ENCODE data around the gene ZNF629. TPM values are rescaled to one million over a fixed set of nuclear protein-coding genes. Genes with fewer than 3 reads are reported as not detected.

Gene ZNF629
- total RNA-seq, 2 experiments from 2014 or later, result 1.0 to 2.5 TPM

- Histone ChIP-seq H3K4me3 (ENCODE audit: low read depth, low read length, poor library complexity, severe bottlenecking) (no peak overlapping the region), H4K20me1 (ENCODE audit: insufficient read depth, low read length) (no peaks in the 10 kb centered on the region), H3K4me2 (ENCODE audit: low read length) (no peak overlapping the region), H3K9me2 (ENCODE audit: insufficient read depth, low read length) (no peaks in the 10 kb centered on the region), H3K4me1 (ENCODE audit: insufficient read depth, low read length, poor library complexity, severe bottlenecking) (no peaks in the 10 kb centered on the region), H2AFZ (ENCODE audit: low read length) (no peak overlapping the region), H3K9me3 (ENCODE audit: low read length) (no peaks in the 10 kb centered on the region), H3K79me2 (ENCODE audit: insufficient read depth, low read depth, low read length) (no peaks in the 10 kb centered on the region), H3K36me3 (ENCODE audit: insufficient read depth, low read length) (peaks cover 90% of the 10 kb centered on the region), H3K27ac (ENCODE audit: low read depth, low read length, poor library complexity, severe bottlenecking) (no peak overlapping the region)
- no peak for DNase-seq (ENCODE audit: low spot score)
- no TSS peak for BruUV-seq (replicated peaks)
- POLR2A ChIA-PET, result interaction anchor here (0.6 kb wide), 1 partner anchor 703 kb away, joined by 6 read pairs; no protein-coding TSS in a partner anchor
- no peak for TF ChIP-seq EZH2phosphoT487 (IDR thresholded peaks at IDR 0.05; ENCODE audit: borderline replicate concordance, low read depth, low read length)
- TF ChIP-seq CTCF (conservative IDR thresholded peaks at IDR 0.05; ENCODE audit: low read length), result no peak
- CTCF ChIA-PET (ENCODE audit: unreplicated experiment), result interaction anchor here (0.6 kb wide), 1 partner anchor 361 kb away, joined by 3 read pairs; no protein-coding TSS in a partner anchor
- intact Hi-C loops (cut with micrococcal nuclease; ENCODE audit: unreplicated experiment), result no loop called here
Observed at GRCh38 chr16:30740364-30741251, 46.4 kb downstream of the ZNF629 start.

DNA sequence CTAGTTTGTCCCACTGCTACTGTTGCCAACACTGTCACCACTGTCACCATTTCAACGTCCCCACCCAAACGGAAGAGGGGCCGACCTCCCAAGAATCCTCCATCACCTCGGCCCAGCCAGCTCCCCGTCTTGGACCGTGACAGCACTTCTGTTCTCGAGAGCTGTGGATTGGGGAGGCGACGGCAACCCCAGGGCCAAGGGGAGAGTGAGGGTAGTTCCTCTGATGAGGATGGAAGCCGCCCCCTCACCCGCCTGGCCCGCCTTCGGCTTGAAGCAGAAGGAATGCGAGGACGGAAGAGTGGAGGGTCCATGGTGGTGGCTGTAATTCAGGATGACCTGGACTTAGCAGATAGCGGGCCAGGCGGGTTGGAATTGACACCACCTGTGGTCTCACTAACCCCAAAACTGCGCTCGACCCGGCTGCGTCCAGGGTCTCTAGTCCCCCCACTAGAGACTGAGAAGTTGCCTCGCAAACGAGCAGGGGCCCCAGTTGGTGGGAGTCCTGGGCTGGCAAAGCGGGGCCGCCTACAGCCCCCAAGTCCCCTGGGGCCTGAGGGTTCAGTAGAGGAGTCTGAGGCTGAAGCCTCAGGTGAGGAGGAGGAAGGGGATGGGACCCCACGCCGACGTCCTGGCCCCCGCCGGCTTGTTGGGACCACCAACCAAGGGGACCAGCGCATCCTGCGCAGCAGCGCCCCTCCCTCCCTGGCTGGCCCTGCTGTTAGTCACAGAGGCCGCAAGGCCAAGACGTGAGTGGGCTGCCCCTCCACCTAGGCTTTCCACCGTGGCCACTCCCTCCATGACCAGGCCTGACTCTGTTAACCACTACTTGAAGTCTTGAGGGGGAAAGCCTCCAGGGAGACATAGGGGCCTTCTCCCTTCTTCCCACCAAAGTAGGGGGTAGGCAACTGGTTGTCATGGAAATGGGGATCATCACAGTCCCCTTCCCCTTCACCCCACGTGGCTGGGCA, 47.7 kb downstream of the ZNF629 start:
- Histone ChIP-seq H3K9me2 (ENCODE audit: insufficient read depth, low read length) (no peaks in the 10 kb centered on the region), H3K9me3 (ENCODE audit: low read length) (no peaks in the 10 kb centered on the region), H3K27ac (ENCODE audit: low read depth, low read length, poor library complexity, severe bottlenecking) (no peak overlapping the region), H4K20me1 (ENCODE audit: insufficient read depth, low read length) (no peaks in the 10 kb centered on the region), H3K36me3 (ENCODE audit: insufficient read depth, low read length) (peaks cover 92% of the 10 kb centered on the region), H3K4me2 (ENCODE audit: low read length) (no peak overlapping the region), H2AFZ (ENCODE audit: low read length) (no peak overlapping the region), H3K4me3 (ENCODE audit: low read depth, low read length, poor library complexity, severe bottlenecking) (no peak overlapping the region), H3K79me2 (ENCODE audit: insufficient read depth, low read depth, low read length) (no peaks in the 10 kb centered on the region), H3K4me1 (ENCODE audit: insufficient read depth, low read length, poor library complexity, severe bottlenecking) (no peaks in the 10 kb centered on the region)
- POLR2A ChIA-PET, result interaction anchor here (0.7 kb wide), 1 partner anchor 83 kb away, joined by 3 read pairs; no protein-coding TSS in a partner anchor
- CTCF ChIA-PET (ENCODE audit: unreplicated experiment), result no interaction called here
- intact Hi-C loops (cut with micrococcal nuclease; ENCODE audit: unreplicated experiment), result no loop called here
- no peak for DNase-seq (ENCODE audit: low spot score)
- no TSS peak for BruUV-seq (replicated peaks)
- TF ChIP-seq CTCF (conservative IDR thresholded peaks at IDR 0.05; ENCODE audit: low read length) (no peak), EZH2phosphoT487 (IDR thresholded peaks at IDR 0.05; ENCODE audit: borderline replicate concordance, low read depth, low read length) (no peak)

All from OCI-LY7 (cell line).